HepG2 (cell line): ENCODE results near the gene PANK3.

Experiments used
- NCOA1 ChIP-seq: sonication (generic); formaldehyde crosslinking; IDR thresholded peaks from 2 replicates; pipeline ENCODE4 v1.9.0; 2021; ENCODE audit warnings: missing genetic modification reagents
- RBM39 ChIP-seq: fragments of 200-400 bp; formaldehyde crosslinking; IDR thresholded peaks from one replicate; pipeline ENCODE4 v1.6.1; 2018; ENCODE audit warnings: antibody characterized with exemption, mild to moderate bottlenecking, low read depth, low read length; ENCODE audit not compliant: poor library complexity, severe bottlenecking
- ZFX ChIP-seq: sonication (generic); formaldehyde crosslinking; IDR thresholded peaks from 2 replicates; pipeline ENCODE4 v1.4.0; 2020; ENCODE audit warnings: mild to moderate bottlenecking, low read depth, missing genetic modification reagents, moderate library complexity
- TF ChIP-seq, protein P1 (sequence below): sonication (generic); formaldehyde crosslinking; IDR thresholded peaks from 2 replicates; pipeline ENCODE4 v1.5.1; 2020; ENCODE audit warnings: mild to moderate bottlenecking, missing genetic modification reagents, moderate library complexity

- TF ChIP-seq RBM39: no peak
- TF ChIP-seq, protein P1, sequence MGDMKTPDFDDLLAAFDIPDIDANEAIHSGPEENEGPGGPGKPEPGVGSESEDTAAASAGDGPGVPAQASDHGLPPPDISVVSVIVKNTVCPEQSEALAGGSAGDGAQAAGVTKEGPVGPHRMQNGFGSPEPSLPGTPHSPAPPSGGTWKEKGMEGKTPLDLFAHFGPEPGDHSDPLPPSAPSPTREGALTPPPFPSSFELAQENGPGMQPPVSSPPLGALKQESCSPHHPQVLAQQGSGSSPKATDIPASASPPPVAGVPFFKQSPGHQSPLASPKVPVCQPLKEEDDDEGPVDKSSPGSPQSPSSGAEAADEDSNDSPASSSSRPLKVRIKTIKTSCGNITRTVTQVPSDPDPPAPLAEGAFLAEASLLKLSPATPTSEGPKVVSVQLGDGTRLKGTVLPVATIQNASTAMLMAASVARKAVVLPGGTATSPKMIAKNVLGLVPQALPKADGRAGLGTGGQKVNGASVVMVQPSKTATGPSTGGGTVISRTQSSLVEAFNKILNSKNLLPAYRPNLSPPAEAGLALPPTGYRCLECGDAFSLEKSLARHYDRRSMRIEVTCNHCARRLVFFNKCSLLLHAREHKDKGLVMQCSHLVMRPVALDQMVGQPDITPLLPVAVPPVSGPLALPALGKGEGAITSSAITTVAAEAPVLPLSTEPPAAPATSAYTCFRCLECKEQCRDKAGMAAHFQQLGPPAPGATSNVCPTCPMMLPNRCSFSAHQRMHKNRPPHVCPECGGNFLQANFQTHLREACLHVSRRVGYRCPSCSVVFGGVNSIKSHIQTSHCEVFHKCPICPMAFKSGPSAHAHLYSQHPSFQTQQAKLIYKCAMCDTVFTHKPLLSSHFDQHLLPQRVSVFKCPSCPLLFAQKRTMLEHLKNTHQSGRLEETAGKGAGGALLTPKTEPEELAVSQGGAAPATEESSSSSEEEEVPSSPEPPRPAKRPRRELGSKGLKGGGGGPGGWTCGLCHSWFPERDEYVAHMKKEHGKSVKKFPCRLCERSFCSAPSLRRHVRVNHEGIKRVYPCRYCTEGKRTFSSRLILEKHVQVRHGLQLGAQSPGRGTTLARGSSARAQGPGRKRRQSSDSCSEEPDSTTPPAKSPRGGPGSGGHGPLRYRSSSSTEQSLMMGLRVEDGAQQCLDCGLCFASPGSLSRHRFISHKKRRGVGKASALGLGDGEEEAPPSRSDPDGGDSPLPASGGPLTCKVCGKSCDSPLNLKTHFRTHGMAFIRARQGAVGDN (CRISPR knock-in tag): no peak
- TF ChIP-seq NCOA1 (CRISPR knock-in tag): no peak
- TF ChIP-seq ZFX (CRISPR knock-in tag): no peak
Measured at GRCh38 chr5:168525856-168526255, 53.3 kb downstream of the PANK3 start.
